ENCODE measurements around the gene SLC29A3. TPM values are rescaled to one million over a fixed set of nuclear protein-coding genes. Genes with fewer than 3 reads are reported as not detected.
A peak's percentile ranks its signal among the peaks of the same experiment; 100 is the strongest.

The SLC29A3 gene
- total RNA-seq, 3 donors from 2014 or later, result 5.6 to 12.0 (median 6.2) TPM

GRCh38 chr10:71402005-71402404 is 82.9 kb downstream of the SLC29A3 start:
- DNase-seq (ENCODE audit: low spot score in 2 of 2), result no peak
- Histone ChIP-seq H3K27me3 (peaks cover 0 to 22% of the 10 kb centered on the region in 2 donors), H3K36me3 (no peaks in the 10 kb centered on the region), H3K4me3 (no peak overlapping the region), H3K27ac (no peak overlapping the region), H3K9me3 (no peaks in the 10 kb centered on the region), H3K4me1 (no peaks in the 10 kb centered on the region)
- no peak for TF ChIP-seq CTCF (IDR thresholded peaks at IDR 0.05)
- TF ChIP-seq POLR2A (IDR thresholded peaks at IDR 0.05), result no peak
- TF ChIP-seq POLR2AphosphoS5 (IDR thresholded peaks at IDR 0.05), result no peak
- intact Hi-C loops (cut with DNase I; ENCODE audit: low total_unique reads), result no loop called here

DNA sequence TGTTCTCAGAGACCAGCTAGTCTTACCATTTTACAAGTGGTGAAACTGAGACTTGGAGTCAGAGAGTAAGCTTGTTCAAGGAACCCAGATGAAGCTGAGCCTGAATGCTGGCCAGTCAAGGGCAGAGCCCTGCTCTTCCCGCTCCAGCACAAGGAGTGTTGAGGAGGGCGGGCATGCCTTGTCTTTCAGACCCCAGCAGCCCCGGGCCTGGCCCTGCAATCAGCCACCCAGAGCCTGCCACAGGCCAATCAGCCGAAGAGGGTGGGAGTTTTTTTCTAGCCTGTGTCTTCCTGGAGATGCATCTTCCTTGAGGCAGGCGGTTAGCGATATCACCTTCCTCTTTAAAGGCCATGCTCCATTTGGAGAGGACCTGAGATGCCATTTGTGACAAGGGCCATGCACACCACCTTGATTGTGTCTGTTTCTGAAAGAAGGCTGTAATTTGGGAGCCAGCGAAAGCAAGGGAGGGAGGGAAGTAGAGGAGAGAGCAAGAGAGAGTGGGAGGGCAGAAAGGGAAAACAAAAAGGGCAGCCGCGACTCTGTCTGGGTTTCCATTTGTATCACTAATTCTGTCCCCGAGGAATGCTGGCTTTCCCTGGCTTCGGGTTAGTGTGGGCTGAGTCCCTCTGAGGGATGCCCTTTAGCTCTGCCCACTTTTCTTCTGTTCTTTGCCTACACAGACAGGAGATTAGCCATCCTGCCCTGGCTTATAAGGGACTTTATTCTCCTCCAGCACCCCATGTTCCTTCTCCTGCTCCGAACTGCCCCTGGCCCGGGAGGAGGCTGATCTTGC is 85.6 kb downstream of the SLC29A3 start:
- TF ChIP-seq POLR2A (IDR thresholded peaks at IDR 0.05) (no peak), CTCF (IDR thresholded peaks at IDR 0.05) (no peak), POLR2AphosphoS5 (IDR thresholded peaks at IDR 0.05) (no peak)
- Histone ChIP-seq H3K4me3 (no peak overlapping the region), H3K27me3 (peaks cover 0 to 6% of the 10 kb centered on the region in 2 donors), H3K9me3 (no peaks in the 10 kb centered on the region), H3K27ac (no peak overlapping the region), H3K36me3 (no peaks in the 10 kb centered on the region), H3K4me1 (no peaks in the 10 kb centered on the region)
- no peak for DNase-seq (ENCODE audit: low spot score in 2 of 2)
- intact Hi-C loops (cut with DNase I; ENCODE audit: low total_unique reads), result no loop called here

GRCh38 chr10:71406878-71407277 is 87.8 kb downstream of the SLC29A3 start:
- TF ChIP-seq CTCF (IDR thresholded peaks at IDR 0.05), result no peak
- no peak for TF ChIP-seq POLR2AphosphoS5 (IDR thresholded peaks at IDR 0.05)
- no peak for TF ChIP-seq POLR2A (IDR thresholded peaks at IDR 0.05)
- Histone ChIP-seq H3K27ac (no peak overlapping the region), H3K4me1 (no peaks in the 10 kb centered on the region), H3K36me3 (no peaks in the 10 kb centered on the region), H3K9me3 (peaks cover 0 to 15% of the 10 kb centered on the region in 2 donors), H3K4me3 (no peak overlapping the region), H3K27me3 (no peaks in the 10 kb centered on the region)
- no peak for DNase-seq (ENCODE audit: low spot score in 2 of 2)
- intact Hi-C loops (cut with DNase I; ENCODE audit: low total_unique reads), result no loop called here

GRCh38 chr10:71408436-71409225 is 89.6 kb downstream of the SLC29A3 start:
- TF ChIP-seq POLR2A (IDR thresholded peaks at IDR 0.05), result no peak
- TF ChIP-seq POLR2AphosphoS5 (IDR thresholded peaks at IDR 0.05), result no peak
- TF ChIP-seq CTCF (IDR thresholded peaks at IDR 0.05), result no peak
- Histone ChIP-seq H3K27me3 (no peaks in the 10 kb centered on the region), H3K4me3 (no peak overlapping the region), H3K36me3 (no peaks in the 10 kb centered on the region), H3K9me3 (peaks cover 0 to 18% of the 10 kb centered on the region in 2 donors), H3K27ac (no peak overlapping the region), H3K4me1 (no peaks in the 10 kb centered on the region)
- peak in 1 of 2 donors; percentile 30 for DNase-seq (ENCODE audit: low spot score in 2 of 2)
- intact Hi-C loops (cut with DNase I; ENCODE audit: low total_unique reads), result no loop called here

Data from breast epithelium (tissue), 4 donors.